NCI-H226 (cell line): ENCODE results near the gene LSP1.

Experiments used
- DNase-seq: peaks from one replicate; pipeline ENCODE4 v3.0.0-alpha.2; 2015

The LSP1 gene

DNA sequence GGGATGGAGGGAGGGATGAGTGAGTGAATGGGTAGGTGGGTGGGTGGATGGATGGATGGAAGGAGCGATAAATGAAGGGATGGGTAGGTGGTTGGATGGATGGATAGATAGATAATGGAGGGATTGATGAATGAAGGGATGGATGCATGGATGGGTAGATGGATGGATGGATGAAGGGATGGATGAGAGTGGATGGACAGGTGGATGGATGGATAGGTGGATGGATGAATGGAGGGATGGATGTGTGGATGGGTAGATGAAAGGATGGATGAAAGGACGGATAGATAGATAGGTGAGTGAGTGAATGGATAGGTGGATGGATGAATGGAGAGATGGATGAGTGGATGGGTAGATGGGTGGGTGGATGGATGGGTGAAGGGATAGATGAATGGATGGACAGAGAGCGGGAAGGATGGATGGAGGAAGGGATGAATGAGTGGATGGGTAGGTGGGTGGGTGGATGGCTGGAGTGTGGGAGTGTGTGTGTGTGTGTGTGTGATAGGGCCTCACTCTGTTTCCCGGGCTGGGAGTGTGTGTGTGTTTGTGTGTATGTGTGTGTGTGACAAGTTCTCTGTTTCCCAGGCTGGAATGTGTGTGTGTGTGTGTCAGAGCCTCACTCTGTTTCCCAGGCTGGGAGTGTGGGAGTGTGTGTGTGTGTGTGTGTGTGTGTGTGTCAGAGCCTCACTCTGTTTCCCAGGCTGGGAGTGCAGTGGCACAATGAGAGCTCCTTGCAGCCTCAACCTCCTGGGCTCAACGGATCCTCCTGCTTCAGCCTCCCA, 40.9 kb downstream of the LSP1 start:
- no peak for DNase-seq

DNA sequence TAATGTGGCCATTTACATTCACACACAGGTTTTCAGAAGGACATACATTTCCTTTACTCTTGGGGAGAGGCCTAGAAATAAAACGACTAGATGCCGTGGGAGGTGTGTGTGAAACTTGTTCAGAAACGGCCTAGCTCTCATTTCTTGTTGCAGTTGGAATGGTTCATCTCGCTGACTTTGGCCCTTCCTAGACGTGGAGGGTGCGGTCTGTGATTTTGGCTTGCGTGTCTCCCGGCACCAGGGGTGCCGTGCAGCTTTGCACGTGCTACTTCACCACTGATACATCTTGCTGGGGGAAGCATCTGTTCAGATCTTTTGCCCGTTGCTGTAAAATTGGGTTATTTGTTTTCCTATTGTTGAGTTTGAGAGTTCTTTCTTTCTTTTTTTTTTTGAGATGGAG, 41.9 kb downstream of the LSP1 start:
- no peak for DNase-seq

DNA sequence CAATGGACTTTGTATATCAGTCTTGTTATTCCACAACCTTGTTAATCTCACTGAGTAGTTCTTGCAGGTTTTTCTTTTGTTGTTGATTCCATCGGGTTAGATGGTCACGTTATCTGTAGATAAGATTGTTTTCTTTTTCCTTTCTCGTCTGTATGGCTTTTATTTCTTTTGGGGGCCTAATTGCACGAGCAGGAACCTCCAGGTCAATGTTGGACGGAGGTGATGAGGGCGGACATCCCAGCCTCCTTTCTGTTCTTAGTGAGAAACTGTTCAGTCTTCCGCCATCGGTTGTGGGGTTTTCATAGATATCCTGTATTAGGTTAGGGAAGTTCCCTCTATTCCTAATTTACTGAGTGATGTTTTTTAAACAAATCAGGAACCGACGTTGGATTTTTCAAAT, 43.6 kb downstream of the LSP1 start:
- no peak for DNase-seq

DNA sequence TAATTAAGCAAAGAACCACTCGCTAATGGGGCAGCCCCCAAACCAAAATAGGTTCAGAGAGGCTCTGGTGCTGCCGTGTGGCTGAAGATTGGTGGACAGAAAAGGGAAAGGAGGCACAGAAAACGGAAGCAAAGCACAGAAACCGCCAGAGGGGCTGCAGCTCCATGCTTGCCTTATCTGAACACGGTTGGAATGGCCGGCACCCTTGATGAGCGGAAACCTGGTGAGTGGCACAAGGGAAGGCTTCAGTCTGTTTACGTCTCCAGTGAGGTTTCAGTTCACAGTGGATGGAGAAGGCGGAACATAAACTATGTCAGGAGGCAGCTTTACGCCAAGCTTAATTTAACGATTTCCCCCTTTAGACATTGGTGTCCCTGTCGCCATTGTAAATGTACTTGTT, 44.0 kb downstream of the LSP1 start:
- no peak for DNase-seq

DNA sequence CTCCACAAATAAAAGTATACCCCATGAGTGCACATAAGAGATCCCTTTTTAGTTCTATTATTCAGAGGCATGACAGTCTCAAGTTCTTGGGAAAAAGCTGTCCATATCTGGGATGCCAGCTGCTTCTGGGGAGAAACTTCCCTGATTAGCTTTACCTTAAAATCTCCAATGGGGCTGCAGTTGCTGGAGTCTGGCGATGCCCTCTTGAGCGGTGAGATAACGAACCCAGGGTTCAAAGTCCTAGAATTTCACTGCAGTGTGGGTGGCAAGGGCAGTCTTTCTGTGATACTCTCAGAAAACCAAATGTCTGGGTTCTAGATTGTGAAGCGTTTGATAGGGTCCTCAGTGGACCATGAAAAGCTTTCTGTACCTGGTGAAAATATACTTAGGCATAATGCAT, 46.2 kb downstream of the LSP1 start:
- no peak for DNase-seq

DNA sequence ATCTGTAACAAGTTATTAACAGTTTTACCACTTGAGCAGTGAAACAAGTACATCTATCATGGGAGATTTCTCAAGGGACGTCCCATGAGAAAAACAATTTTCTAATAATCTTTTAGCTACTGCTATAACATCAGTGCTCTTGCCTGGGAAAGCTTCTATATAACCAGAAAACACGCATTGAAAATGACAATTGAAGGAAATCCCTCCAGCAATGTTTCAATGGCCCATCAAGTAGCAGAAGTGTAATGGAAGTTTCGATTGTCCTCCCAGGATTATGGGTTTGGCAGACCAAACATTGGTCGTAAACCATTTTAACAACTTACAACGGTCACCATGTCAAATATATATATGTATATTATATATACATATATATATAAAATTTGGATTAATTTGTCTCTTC, 46.8 kb downstream of the LSP1 start:
- DNase-seq, result no peak

DNA sequence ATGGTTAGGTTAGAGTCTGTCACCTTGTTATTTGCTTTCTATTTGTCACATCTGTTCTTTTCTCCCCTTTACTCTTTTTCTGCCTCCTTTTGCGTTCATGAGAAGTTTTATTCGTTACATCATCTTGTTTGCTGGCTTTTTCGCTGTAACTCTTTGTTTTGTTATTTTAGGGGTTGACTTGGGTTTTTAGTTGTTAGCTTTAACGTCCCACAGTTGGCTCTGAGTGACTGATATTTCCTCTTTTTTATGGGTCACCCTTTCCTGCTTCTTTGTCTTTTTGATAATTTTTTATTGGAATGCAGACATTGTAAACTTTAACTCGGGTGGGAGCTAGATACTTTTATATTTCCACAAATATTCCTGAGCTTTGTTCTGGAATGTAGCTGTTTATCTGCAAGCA, 53.3 kb downstream of the LSP1 start:
- DNase-seq, result no peak

DNA sequence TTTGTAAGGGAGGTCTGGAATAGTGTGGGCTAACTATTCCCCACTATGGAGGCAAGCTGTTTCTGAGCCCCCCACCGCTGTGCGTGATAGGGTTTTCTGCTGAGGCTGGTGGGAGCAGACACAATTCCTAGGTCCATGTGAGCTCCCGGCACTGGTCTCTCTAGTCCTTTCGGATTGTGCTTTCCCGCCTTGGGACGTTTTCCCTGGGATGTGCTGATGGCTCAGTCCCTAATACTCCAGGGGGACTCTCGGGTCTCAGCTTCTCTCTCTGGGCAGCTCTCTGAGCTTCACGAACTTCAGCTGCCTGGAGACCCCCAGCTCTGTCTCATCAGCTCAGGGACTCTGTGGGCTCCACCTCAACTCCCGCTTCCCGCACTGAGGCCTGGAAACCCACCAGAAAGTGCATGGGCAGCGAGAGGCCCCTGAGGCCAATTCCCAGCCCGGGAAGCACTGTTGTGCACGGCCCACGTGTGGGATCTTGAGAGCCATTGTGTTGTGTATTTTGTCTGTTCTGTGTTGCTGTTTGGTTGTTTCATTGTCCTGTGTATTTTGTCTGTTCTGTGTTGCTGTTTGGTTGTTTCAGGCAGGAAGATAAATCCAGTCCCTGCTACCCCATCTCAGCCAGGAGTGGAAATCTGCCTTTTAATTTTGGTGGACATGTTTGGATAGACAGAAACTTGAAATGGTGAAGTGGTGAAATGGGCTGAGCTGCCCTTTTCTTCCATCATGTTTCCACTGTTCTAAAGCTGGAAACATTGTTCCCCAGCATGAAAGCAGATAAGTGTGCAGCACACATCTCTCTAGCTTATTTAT, 53.9 kb downstream of the LSP1 start:
- DNase-seq, result no peak

DNA sequence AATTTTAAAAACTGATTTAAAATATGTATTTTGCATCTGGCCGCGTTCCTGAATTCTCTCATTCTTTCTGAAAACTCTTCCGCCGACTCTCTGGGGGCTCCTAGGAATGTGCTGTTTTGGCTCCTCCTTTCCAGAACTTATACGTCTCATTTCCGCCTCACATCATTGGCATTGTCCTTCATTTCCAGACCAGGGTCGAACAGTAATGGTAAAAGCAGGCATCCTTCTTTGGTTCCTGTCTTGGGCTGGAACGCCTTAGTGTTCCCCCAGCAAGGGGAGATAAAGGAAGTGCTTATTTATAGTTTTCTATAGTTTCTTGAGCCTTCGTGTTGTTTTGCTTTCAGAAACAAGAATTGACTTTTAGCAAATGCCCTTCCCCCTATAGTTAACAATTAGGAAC, 55.7 kb downstream of the LSP1 start:
- no peak for DNase-seq

DNA sequence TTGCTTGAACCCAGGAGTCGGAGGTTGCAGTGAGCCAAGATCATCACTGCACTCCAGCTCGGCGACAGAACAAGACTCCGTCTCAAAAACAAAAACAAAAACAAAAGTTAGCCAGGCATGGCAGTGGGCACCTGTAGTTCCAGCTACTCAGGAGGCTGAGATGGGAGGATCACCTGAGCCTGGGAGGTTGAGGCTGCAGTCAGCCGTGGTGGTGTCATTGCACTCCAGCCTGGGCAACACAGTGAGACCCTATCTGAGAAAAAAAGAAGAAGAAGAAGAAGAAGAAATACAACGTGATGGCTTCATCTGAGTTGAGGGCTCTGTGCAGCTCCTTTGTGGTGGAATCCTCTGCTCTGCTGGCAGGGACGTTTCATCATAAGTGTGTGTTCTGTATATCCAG, 56.6 kb downstream of the LSP1 start:
- DNase-seq, result no peak

DNA sequence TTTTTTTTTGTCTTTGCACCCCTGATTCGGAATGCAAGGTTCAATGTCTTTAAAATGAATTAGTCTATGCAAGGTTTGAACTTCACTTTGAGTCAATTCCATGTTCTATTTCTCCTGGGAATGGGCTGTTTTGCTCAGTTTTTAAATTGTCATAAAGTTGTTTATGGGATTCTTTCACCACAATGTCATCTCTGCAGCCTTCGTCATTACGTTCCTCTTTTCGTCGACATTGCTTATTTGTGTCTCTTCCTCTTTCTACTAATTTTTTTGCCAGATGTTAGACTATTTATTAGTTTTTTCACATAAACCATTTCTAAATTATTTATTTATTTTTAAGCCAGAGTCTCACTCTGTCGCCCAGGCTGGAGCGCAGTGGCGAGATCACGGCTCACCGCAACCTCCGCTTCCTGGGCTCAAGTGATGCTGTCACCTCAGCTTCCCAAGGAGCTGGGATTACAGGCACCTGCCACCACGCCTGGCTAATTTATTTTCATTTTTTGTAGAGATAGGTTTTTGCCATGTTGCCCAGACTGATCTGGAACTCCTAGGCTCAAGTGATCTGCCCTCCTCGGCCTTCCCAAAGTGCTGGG, 59.5 kb downstream of the LSP1 start:
- no peak for DNase-seq

DNA sequence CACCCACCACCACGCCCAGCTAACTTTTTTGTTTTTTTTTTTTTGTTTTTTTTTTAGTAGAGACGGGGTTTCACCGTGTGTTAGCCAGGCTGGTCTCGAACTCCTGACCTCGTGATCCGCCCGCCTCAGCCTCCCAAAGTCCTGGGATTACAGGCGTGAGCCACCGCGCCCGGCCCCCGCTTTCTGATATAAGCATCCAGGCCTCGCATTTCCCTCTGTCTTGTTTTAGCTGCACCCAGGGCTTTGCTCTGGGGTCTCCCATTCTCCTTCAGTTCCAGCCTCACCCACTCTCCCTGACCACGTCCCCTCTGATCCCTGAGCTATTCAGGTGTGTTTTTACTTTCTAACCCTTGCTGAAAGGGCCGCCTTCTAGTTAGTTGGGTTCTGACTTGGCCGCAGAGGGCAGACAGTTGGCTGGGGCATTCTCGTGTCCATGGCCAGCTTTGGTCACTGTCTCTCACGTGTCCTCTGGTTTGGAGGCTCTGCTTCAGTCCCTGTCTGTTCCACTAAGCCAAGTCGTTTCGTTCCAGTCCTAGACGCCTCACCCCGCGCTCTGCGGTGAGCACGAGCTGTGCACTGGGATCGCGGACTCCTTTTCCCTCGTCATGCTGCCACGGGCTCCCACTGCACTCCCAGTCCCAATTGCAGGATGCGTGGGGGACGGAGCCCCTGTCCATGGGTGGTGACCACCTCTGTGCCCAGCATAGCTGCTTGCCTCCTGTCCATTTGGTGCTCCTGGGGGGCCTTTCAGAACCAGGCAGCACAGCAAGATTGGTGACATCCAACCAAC, 60.6 kb downstream of the LSP1 start:
- no peak for DNase-seq

DNA sequence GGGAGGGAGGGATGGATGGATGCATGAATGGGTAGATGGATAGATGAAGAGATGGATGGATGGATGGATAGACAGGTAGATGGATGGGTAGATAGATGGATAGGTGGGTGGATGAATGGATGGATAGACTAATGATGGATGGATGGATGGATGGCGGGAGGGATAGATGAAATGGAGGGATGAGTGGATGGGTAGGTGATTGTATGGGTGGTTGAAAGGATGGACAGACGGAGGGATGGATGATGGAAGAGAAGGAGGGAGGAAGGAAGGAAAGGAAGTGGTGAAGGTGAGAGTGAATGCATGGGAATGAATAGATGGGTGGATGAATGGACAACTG, 62.9 kb downstream of the LSP1 start:
- no peak for DNase-seq

DNA sequence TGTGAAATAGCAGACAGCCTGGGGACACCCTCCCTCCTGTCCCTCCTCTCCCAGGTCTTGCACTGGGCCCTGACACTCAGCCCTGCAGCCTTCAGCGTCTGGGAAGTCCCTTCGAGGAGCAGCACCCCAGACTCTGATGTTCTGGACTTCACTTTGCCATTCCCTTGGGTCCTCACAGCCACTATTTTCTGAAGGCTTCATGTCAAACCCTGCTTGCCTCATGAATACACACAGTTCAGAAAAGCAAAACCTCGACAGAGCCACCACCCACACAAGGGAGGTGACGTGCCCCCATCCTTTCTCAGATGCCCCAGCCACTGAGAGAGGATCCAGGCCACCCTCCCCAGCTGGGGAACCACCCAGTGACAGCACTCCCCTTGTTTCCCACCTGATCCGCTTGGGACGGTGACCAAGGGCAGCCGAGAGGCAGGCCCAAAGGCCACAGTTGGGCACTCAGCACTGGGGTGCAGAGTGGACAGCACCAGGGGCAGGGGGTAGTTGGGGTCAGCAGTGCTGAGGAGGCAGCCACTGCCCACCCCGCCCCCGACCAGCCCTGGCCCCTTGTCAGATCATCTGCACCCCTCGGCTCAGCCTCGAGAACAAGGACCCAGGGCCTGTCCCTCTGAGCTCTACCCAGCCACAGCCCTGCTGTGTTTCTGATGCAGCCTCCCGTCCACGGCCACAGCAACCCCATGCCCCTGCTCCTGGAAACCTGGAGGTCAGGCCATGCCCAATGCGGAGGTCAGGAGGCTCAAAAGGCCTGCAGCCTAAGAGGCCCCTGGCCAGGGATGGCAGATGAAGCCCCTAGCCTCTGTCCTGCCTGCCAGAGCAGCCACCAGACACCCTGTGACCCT, 63.5 kb downstream of the LSP1 start:
- no peak for DNase-seq

DNA sequence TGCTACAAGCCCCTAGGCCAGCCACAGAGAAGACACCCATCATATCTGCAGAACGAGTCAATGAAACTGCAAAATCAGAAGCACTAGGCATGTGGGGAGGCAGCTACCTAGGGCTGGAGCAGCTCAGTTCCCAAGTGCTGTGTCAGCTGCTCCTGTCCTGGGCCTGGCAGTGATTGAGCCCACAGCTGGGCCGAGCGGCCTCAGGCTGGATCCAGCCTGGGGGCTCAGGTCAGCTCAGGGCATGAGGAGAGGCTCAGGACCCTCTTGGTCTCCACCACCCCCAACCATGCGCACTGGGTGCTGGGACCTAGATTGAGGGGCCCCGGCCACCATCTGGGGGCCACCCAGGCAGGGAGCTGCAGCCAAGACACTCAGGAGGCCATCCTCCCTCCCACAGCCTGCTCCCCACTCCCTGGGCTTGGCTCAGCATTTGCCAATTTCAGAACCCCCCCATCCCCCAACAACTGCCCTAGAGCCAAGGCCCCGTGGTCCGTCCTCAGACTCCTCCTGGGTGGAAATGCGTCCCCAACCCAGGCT, 64.2 kb downstream of the LSP1 start:
- DNase-seq, result no peak

DNA sequence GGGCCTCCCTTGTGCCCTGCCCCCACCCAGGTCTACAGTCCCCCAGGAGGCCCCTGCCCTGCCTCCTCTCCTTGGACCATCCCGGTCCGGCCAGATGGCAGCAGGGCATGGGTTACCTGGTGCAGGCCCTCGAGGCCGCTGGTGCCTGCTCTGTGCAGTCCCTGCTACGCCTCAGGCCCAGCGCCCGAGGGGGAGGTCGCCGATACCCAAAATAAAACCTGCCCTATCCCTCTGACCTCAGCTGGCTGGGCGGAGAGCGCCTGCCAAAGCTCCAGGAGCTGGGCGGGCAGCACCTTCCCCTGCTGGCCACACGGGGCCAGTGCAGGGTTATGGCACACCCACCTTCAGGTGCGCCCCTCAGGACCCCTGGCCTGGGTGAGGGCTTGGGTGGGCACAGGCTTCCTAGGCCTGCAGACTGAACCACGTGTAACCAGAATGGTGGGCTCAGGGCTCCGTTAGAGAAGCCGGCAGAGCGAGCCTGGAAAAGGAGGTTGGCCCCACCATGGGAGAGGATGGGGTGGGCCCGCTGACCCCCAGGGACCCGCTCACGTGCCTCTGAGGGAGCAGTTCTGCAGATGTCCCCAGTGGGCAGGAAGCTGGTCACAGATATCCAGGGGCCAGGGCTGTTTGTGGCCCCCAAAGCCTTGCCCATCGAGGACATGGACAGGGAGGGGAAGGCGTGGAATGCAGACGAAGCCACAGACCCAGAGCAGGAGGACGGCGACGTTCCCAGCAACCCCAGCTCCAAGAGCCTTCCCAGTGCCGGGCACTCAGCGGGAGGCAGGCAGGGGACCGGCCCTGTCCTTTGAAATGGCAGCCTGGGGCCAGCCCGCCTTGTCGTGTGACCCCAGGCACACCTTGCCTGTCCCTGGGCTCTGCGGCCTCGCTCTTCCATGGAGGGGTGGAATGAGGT, 64.9 kb downstream of the LSP1 start:
- no peak for DNase-seq

DNA sequence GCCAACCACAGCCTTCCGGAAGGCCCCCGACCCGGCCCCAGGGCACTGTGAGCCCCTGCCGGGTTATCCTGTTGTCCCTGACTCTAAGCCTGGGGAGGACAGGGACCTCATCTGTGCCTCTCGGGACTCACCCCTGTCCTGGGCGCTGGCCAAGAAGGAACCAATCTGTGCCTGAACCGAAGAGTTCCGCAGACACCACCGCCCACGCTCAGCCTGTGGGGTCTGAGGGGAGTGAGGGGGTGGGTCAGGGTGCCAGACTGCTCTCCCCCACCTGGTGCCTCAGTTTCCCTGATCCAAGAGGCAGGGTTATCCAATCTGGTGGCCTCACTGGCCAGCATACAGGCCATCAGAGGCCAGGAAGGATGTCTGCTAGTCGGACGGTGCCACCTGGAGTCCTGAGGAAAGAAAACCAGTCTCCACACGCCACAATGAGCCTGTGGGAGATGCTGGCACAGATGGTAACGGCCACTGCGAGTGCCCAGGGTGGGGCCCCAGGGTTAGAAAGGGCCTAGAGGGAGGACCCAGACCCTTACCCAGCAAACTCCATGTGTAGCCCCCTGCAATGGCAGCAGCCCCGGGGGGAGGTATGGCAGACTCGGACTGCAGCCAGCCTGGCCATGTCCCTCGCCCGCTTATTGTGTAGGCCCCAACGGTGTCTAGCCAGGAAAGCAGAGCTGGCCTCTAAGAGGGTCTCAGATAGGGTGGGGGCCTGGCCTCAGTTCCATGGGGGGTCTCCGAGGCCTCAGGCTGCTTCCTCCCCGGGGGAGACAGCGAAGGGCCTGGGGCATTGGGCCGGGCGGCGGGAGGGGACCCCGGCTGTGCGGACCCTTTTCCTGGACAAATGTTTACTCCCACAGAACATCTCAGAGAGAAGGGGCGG, 65.8 kb downstream of the LSP1 start:
- DNase-seq, result no peak

DNA sequence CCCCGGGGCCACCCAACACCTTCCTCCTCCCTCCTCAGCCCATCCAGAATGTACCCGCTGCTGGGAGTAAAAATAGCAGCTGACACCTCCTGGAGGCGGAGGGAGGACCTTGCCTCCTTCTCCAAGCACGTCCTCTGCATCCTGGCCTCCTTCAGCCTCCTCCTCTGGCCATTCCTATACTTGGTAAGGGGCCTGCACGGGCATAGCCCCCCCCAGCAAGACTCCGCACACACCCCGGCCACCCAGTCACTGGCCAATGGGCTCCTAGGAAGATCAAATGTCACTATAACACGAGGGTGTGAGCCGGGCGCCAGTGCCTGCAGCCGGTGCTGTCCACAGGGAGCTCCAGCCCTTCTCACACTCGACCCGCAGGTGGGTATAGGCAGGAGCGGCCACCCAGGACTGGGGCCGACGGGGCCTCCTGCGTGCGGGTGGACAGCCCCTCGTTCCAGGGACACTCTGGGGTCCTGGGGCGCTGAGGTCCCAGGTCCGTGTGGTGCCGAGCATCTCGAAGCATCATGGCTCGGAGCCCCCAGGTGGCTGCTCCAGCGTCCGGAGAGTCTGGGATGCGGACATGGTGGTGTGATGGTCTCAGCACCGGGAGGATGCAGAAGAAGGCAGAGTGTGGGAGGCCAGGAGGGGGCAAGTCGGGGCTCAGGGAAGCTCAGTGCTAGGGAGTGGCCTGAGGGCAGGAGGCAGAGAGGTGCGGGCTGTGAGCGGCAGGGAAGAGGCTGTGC, 66.7 kb downstream of the LSP1 start, which contains the start of gene TNNT3:
Gene TNNT3 (plus strand): TSS at position 313 of the 737 bp plus-strand sequence. CDS start 3,172 bp downstream, outside the sequence.
- no peak for DNase-seq
